ENCODE data around the gene HOXC11.

Gene HOXC11

GRCh38 chr12:53997204-53998109, 24.5 kb downstream of the HOXC11 start:
- DNase-seq: no peak

GRCh38 chr12:53998110-53998899, 25.4 kb downstream of the HOXC11 start:
- no peak for DNase-seq

GRCh38 chr12:53998900-53999236, 25.9 kb downstream of the HOXC11 start:
- no peak for DNase-seq

DNA sequence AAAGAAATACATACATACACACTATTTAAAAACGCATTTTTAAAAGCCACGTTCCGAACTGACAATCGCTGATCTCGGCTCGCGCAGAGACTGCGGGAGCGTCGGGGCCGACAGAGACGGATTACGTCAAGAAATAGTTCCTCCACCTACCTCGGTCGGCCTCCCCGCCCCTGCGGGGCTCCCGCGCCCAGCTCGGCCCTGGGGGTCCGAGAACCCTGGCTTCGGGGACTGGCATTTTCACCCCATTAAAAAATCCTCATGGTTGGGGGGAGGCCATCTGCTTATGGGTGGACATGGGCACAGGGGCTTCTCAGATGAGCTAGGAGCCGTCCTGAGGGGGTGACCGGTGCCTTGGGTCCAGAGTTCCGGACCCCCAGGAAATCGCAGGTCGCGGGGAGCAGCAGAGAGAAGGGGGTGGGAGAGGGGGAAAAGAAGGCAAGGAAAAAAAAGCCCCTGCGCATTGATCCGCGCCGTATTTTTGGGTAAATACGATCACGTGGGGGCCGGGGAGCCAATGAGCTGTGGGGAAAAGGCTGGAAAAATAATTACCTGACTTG, 26.7 kb downstream of the HOXC11 start:
- DNase-seq: no peak

GRCh38 chr12:54000116-54001114, 27.5 kb downstream of the HOXC11 start, which contains the start of gene HOXC9:
Gene HOXC9 (plus strand): TSS chr12:54000161. CDS start chr12:54000189, 28 bp downstream.
- DNase-seq: no peak

GRCh38 chr12:54001283-54002187, 28.6 kb downstream of the HOXC11 start:
- DNase-seq: no peak

DNA sequence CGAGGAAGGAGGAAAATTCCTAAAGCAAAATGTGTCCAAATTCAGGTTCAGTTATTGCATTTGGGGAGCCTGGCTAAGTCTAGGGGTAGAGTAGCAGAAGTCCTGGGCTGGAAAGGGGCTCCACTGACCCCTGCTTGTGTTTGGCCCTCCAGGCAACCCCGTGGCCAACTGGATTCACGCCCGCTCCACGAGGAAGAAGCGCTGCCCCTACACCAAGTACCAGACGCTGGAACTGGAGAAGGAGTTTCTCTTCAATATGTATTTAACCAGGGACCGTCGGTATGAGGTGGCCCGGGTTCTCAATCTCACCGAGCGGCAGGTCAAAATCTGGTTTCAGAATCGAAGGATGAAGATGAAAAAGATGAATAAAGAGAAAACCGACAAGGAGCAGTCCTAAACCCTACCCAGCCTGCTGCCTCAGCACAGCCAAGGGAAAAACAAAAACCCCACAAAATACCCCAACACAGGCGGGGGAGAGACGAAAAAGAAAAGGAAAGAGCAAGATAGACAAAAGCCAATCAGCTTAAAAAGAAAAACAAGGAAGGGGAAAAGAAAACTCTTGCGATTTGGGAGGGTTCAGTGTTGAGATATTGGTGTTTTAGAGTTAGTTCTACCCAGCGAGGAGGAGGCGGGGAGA, 29.5 kb downstream of the HOXC11 start:
- no peak for DNase-seq

- no peak for DNase-seq
Observed at GRCh38 chr12:54002915-54003389, 30.0 kb downstream of the HOXC11 start.

GRCh38 chr12:54003625-54004024, 30.7 kb downstream of the HOXC11 start:
- DNase-seq: no peak

DNA sequence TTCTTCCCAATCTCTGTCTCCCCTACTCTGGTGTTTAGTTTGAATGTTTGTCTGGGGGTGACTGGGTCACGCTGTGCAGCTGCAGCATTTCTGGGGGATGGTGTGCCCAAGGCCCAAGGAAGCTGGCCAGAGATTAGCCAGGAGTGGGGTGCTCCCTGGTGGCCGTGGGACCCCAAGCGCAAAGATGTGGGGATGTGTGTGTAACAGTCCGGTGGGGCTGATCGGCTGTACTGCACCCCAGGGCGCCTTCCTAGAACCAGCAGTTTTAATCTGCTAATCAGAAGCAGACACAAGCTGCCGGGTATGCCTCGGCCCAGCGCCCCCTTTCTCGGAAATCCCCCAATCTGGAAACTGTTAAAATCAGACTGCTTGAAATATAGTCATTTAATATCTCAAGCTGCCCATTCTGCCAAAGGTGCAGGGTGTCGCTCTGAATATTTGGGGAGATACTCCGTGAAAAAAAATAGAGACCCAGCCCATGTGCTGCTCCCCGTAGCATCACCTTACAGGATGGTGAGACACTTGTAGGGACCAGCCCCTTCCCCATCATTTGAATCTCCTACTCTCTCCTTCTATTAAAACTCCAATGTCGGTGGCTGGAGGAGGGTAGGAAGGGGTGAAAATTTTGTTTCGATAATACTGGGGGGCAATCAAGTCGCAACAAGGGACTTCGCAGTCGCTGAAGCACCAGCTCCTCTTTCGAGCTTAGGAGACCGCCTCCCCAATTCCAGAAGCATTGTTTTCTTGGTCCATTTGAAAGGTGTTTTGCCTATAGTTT, 31.3 kb downstream of the HOXC11 start:
- DNase-seq: no peak

- DNase-seq: no peak
Observed at GRCh38 chr12:54004841-54005530, 32.1 kb downstream of the HOXC11 start.

DNA sequence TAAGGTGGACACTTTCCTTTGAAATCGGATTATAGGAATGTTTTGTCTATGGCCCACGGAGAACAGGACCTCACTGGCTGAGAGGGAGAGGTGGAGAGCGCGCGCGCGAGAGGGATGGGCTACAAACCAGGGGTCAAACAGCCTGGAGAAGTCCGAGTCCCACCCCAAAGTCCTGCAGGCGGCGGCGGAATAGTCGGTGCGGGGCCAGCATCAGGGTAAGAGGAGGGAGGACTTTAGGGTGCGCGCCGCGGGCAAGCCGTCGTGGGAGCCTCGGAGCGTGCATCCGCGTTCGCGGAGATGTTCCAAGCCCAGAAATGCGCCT, 32.6 kb downstream of the HOXC11 start:
- DNase-seq: no peak

GRCh38 chr12:54005853-54006558, 33.1 kb downstream of the HOXC11 start:
- peak in 55 of 56 donors; percentile 2 to 84 (median 49) for DNase-seq

DNA sequence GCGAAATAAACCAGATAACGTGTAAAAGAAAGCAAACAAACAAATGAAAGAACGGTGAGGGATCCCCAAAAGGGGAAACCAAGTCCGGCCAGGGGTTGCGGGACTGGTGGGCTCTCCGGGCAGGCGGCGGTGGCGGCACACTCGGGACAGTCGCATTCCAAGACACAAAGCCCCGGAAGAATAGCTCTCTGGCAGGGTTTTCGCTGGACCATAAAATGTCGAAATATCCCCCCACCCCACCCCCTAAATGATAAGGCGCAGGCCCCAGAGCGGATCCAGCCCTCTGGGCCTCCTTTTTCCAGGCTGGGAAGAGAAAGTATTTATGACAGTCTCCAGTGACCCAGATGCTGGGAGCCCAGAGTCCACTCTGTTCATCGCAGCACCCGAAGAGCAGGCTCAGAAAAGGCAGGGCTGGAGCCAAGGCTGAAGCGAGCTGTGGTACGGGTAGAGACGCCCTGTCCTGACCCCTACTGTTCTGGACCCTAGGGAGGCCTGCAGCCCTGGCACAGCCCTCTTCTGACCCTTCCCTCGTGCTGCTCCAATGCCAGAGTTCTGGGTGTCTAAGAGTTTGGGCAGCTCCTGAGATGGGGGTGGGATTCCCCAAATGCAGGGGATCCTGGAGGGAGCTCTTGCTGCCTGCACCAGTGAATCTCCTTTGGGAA, 33.8 kb downstream of the HOXC11 start:
- DNase-seq: no peak

DNA sequence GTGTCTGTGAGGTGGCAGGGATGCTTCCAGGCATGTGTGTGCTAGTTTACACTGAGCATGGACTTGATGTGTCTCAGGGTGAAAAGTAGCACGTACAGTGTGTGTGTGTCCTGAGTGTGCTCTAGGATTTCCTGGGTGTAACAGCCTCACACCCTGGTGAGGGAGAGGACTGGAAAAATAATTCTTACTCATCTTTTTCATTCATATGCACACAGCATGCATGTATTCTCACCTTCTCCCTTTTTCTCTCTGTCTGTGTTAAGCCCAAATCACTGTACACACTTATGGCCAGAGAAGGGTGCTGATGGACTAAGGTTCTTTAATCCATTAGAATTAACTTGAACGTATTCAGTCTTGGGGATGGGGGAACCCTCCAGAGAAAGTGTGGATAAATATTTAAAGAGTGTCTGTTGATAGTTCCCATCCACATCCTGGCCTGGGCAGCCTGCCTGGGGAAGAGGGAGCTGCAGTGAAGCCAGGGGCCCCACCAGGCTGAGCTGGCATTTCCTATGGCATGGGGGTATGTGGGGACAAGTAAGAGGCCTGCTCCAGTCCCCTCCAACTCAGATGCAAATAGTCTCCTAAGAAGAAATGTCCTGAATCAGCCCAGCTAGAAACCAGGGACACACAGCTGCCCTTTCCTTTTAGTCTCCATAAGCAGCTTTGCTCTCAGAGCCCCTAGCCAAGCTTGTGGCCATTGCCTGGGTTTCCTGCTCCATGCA, 34.8 kb downstream of the HOXC11 start:
- DNase-seq: no peak

DNA sequence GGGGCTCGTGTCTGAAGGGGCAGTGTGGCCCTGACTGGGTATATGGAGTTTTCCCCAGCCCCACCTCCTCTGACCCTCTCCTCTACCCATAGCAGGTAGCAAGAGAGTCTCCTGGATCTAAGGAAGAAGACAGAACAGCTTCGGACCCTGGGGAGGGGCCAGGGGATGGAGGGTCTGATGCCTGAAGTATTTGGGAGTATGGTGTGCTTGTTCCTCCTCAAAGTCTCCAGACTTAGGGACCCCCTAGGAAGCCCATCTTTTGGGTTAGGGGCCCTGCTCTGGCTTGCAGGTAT, 35.3 kb downstream of the HOXC11 start:
- no peak for DNase-seq

Data from amygdala (tissue), 56 donors.